Heart left ventricle (tissue), 16 donors: Measurements from ENCODE around the gene TVP23C. TPM values are rescaled to one million over a fixed set of nuclear protein-coding genes. Genes with fewer than 3 reads are reported as not detected.
"Not testable (repeated sequence)": the region's sequence is repeated elsewhere in the genome, so short reads cannot be mapped to it uniquely, and the experiment has no call there.

Experiments used
- ATAC-seq, 4 donors: fragments of 200-7000 bp; cut with Tn5 transposase; one replicate each; pipeline ENCODE4 v1.9.1; 2020 to 2022; ENCODE audit warnings: moderate library complexity in 4 of 4, mild to moderate bottlenecking in 3 of 4, moderate number of reproducible peaks in 1 of 4
- DNase-seq, 5 donors: peaks; one replicate each; pipeline ENCODE4 v3.0.0-alpha.2; 2020
- H3K27ac ChIP-seq, 12 donors: fragments of 200-600 bp; sonication (generic) in 4 of 12; one replicate each; pipeline versions ENCODE4 v1.5.0 to v1.8.0; 2016 to 2022; ENCODE audit warnings: mild to moderate bottlenecking in 2 of 12
- H3K27me3 ChIP-seq, 9 donors: fragments of 200-600 bp; sonication (generic) in 2 of 9; one replicate each; pipeline versions ENCODE4 v1.5.1 to v1.8.0; 2016 to 2022; ENCODE audit warnings: mild to moderate bottlenecking in 3 of 9
- H3K36me3 ChIP-seq, 9 donors: fragments of 200-600 bp; sonication (generic) in 2 of 9; one replicate each; pipeline versions ENCODE4 v1.5.0 to v1.8.0; 2018 to 2022; ENCODE audit warnings: mild to moderate bottlenecking in 2 of 9
- H3K4me1 ChIP-seq, 12 donors: fragments of 200-600 bp; sonication (generic) in 4 of 12; one replicate each; pipeline versions ENCODE4 v1.5.0 to v1.8.0; 2016 to 2022; ENCODE audit warnings: mild to moderate bottlenecking in 3 of 12
- H3K4me3 ChIP-seq, 12 donors: fragments of 200-600 bp; sonication (generic) in 4 of 12; one replicate each; pipeline versions ENCODE4 v1.5.0 to v1.8.0; 2017 to 2022; ENCODE audit warnings: mild to moderate bottlenecking in 9 of 12, moderate library complexity in 4 of 12
- H3K9me3 ChIP-seq, 12 donors: fragments of 200-600 bp; sonication (generic) in 4 of 12; one replicate each; pipeline versions ENCODE4 v1.5.0 to v1.8.0; 2016 to 2022; ENCODE audit warnings: mild to moderate bottlenecking in 1 of 12
- WGBS, 4 donors: extraction: QIAGEN DNeasy Blood & Tissue Kit in 2 of 4; methylation state at CpG; one replicate each; pipeline versions ENCODE4 v1.1.5 to v1.1.7; 2013 to 2018; 5-methylcytosine and 5-hydroxymethylcytosine counted together
- intact Hi-C, 10 donors: fragments of 100-400 bp; cut with DNase I; formaldehyde crosslinking; loops; one replicate each; pipeline versions ENCODE4 v1.11.1 to v1.14.2; 2022
- long read RNA-seq, 3 donors: library from polyadenylated mRNA; unstranded; transcript quantifications; one replicate each; pipeline ENCODE4 v2.0.0, GENCODE V29; 2020 to 2021
- polyA plus RNA-seq, 2 donors: library from polyadenylated mRNA; stranded (reverse); fragments of 200-250 nt; gene quantifications; one replicate each; pipeline ENCODE4 v1.2.3, GENCODE V29; 2013
- total RNA-seq, 9 donors: library from RNA; depleted of rRNA in 2 of 9; stranded (reverse); fragments of >200 nt in 2 of 9; fragmentation: NEBNext Ultra II Directional in 3 of 9; extraction: Animal tissue kit (Norgen Biotek cat#: 25700) in 3 of 9; gene quantifications; one replicate each; pipeline versions ENCODE4 v1.1.0 to v1.2.4, GENCODE V29; 2016 to 2023
- donor health status: ischemic (EF 13 %, LVEDD 7.1; RV severe dilation, severe dysfunction).
- donor health status: healthy with polysubstance abuse.
- donor health status: DM: no; HTN: yes; CAD: no.
- donor health status: DM: no; HTN: no; CAD: no.
- donor health status: ischemic (EF 25% LVEDD 6.9; RV normal size, moderate dysfunction).
- donor health status: ischemic (EF 25% LVEDD 5.7; RV mildly dilated, moderate dysfunction).
- donor health status: healthy.
- donor health status: DM: yes; HTN: yes; CAD: no.
- donor health status: ischemic (EF 35%, LVEDD 5.7; RV mildly dilated, moderate dysfunction).
- donor health status: nonischemic (EF 11% LVEDD 7.7; RV severe dilation, severe dysfunction).
- donor health status: DM: yes; HTN: yes; CAD: no.
- donor health status: PGD.
- donor health status: ischemic (EF 29% LVEDD 5.4; RV normal size, mild dysfunction).
- donor health status: nonischemic (EF 23%, LVEDD 6.1; RV moderate dilation, normal function).

TVP23C gene
- total RNA-seq: 1 to 10 TPM; 1.9 to 8.7 (median 5.8) TPM
- 1 to 10 TPM; 4.5 to 5.2 TPM for polyA plus RNA-seq
- long read RNA-seq, donor 1, partial matches to known transcripts: 0 of 1 reads
- long read RNA-seq, donor 1, other reads (novel, unspliced or antisense): 1 of 1 reads
- long read RNA-seq, donor 2, partial matches to known transcripts: 0 of 5 reads
- long read RNA-seq, donor 2, other reads (novel, unspliced or antisense): 5 of 5 reads
- long read RNA-seq, donor 3, partial matches to known transcripts: 0 of 3 reads
- long read RNA-seq, donor 3, other reads (novel, unspliced or antisense): 3 of 3 reads

GRCh38 chr17:15563375-15563857, at the start of gene TVP23C:
TSS of gene TVP23C (minus strand) at chr17:15563483. CDS start at chr17:15563448, 35 bp downstream.
- 1 to 7% (median 1%) methylated on average over 3 to 46 of the region's 46 CpGs; no CpG with 5 or more reads in 1 of the 4 donors for WGBS, 4 donors
- DNase-seq: peak; percentile 74 to 86 (median 84)
- H3K9me3 ChIP-seq, H3K4me1 ChIP-seq, H3K36me3 ChIP-seq, H3K27me3 ChIP-seq, intact Hi-C loops: not testable (repeated sequence)
- peak within 1 kb of the TSS in 11 of 12 donors; percentile 49 to 84 (median 64) for H3K27ac ChIP-seq
- H3K4me3 ChIP-seq: peak within 1 kb of the TSS; percentile 34 to 93 (median 77)
- peak; percentile 83 to 92 (median 89) for ATAC-seq

GRCh38 chr17:15592960-15593359, 29.7 kb upstream of the TVP23C start:
- intact Hi-C loops, DNase-seq, ATAC-seq, H3K36me3 ChIP-seq, H3K4me1 ChIP-seq, H3K9me3 ChIP-seq, H3K27me3 ChIP-seq, H3K4me3 ChIP-seq, H3K27ac ChIP-seq: not testable (repeated sequence)
- WGBS, 4 donors: 74 to 95% (median 93%) methylated on average over 2 to 8 of the region's 8 CpGs

GRCh38 chr17:15591986-15592385, 28.7 kb upstream of the TVP23C start:
- intact Hi-C loops, DNase-seq, H3K27me3 ChIP-seq, H3K4me1 ChIP-seq, H3K9me3 ChIP-seq, H3K4me3 ChIP-seq, H3K36me3 ChIP-seq, ATAC-seq, H3K27ac ChIP-seq: not testable (repeated sequence)
- 73 to 79% (median 77%) methylated on average over 5 of the region's 5 CpGs for WGBS, 4 donors

GRCh38 chr17:15590844-15591243, 27.6 kb upstream of the TVP23C start:
- H3K4me3 ChIP-seq, H3K27me3 ChIP-seq, intact Hi-C loops, H3K4me1 ChIP-seq, DNase-seq, H3K9me3 ChIP-seq, H3K36me3 ChIP-seq, H3K27ac ChIP-seq: not testable (repeated sequence)
- ATAC-seq: peak in 1 of 4 donors; percentile 22
- 80 to 100% (median 94%) methylated on average over 1 of the region's 1 CpG for WGBS, 4 donors

DNA sequence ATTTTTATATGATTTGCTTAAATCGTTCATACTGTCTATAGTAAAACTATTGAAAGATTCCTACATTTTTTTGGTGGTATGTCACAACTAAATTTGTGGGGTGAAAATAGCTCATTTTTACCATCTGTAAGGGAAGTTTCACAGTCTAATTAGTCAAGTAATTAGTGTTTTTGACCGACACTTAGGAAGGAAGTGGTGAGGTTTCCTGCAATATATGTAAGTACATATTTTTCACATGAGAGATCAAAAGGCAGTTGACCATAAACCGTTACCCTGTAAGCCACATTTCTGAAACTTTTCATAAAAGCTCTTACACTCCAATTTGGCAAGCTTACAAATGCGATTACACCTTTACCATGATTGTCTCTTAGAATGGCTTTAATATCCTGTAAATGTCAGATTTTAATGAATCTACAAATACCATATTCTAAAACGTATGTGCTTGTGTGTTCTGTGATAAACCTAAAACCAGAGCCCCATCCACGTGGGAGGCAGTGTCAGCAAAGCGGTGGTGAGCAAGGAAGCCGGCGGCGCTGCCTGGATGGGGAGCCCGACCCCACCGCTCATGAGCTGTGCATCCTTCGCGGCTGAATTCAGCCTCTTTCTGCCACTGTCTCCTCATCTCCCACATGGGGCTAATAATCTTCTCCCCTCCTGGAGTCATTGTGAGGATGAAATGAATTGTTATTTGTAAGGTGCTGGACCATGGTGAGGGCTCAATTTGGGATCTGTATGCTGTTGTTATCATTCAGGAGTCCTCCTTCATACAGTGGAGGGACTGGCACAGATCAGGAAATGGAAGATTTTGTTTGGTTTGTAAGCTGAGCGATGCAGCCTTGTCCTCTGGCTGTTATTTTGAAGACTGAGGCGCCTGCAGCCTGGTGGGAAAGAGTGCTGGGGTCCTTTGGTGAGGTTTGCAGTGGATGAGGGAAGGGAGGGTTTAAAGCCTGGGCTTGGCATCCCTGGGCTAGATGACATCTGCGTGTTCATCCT, 26.6 kb upstream of the TVP23C start:
- H3K36me3 ChIP-seq, ATAC-seq, H3K9me3 ChIP-seq, H3K27ac ChIP-seq, DNase-seq, intact Hi-C loops, H3K4me3 ChIP-seq, H3K4me1 ChIP-seq, H3K27me3 ChIP-seq: not testable (repeated sequence)
- 65 to 79% (median 70%) methylated on average over 10 to 13 of the region's 17 CpGs for WGBS, 4 donors

- DNase-seq, intact Hi-C loops, H3K4me3 ChIP-seq, H3K27ac ChIP-seq, H3K36me3 ChIP-seq, H3K27me3 ChIP-seq, H3K4me1 ChIP-seq, H3K9me3 ChIP-seq, ATAC-seq: not testable (repeated sequence)
- 89 to 96% (median 92%) methylated on average over 8 of the region's 8 CpGs for WGBS, 4 donors
Measured at GRCh38 chr17:15588017-15588416, 24.7 kb upstream of the TVP23C start.

DNA sequence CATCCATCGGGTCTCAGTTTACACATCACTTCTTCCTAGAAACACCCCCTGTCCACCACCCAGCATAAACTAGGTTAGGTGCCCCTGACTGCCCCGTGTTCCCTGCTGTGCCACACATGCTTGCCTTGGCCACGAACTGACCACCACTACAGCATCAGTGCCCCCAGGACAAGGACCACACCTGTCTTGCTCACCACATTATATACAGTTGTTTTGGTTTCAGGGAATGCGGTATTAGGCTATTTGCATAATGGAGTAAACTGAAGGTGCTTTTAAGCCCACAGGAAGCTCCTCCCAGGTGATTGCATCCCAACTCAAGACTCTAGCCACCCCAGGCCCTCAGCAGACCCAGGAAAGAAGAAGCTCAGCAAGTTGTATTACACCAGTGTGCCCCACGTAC, 20.0 kb upstream of the TVP23C start:
- H3K36me3 ChIP-seq, DNase-seq, H3K27me3 ChIP-seq, intact Hi-C loops, H3K4me1 ChIP-seq, H3K27ac ChIP-seq, ATAC-seq, H3K9me3 ChIP-seq, H3K4me3 ChIP-seq: not testable (repeated sequence)
- WGBS, 4 donors: 58 to 81% (median 79%) methylated on average over 2 to 3 of the region's 5 CpGs

DNA sequence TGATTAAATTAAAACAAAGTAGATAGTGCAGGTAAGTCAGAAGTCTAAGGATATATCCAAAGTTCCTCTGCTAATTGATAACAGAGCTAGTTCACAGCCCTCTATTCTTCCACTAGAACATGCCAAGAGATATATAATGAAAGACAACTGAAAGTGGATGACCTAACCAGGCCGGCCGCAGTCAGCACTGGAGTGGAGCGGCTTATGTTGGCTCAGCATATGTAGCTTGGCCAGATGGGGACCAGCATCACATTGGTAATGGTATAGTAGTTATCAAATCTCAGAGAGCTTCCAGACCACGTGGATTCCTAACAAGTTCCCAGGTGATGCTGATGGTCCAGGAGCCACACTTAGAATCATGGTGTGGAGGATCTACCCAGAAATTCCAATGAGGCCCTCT, 18.2 kb upstream of the TVP23C start:
- intact Hi-C loops, DNase-seq, ATAC-seq, H3K9me3 ChIP-seq, H3K27ac ChIP-seq, H3K27me3 ChIP-seq, H3K36me3 ChIP-seq, H3K4me1 ChIP-seq, H3K4me3 ChIP-seq: not testable (repeated sequence)
- WGBS, 4 donors: 76 to 92% (median 87%) methylated on average over 4 of the region's 4 CpGs

DNA sequence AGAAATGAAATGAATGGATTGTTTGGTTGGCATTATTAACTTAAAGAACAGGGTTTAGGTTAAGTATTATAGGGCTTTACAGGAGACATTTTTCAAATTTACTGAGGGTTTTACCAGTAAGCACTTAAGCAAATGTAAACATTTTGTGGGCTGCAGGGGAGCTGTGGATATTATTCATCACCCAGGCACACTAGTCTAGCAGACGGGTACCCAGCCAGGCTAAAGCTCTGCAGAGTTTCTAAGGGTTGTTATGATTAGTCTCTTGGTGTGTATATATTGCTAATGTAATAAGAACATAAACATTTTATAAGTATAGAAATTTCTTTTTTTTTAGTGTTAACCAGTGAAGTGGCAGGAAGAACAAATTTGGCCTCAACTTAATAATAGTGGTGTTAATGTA, 13.6 kb upstream of the TVP23C start:
- H3K4me1 ChIP-seq, intact Hi-C loops, DNase-seq, H3K9me3 ChIP-seq, H3K27me3 ChIP-seq, H3K27ac ChIP-seq, H3K36me3 ChIP-seq, ATAC-seq, H3K4me3 ChIP-seq: not testable (repeated sequence)
- 100% methylated on average over 1 of the region's 1 CpG; no CpG with 5 or more reads in 3 of the 4 donors for WGBS, 4 donors

GRCh38 chr17:15574660-15575059, 11.4 kb upstream of the TVP23C start:
- H3K27me3 ChIP-seq, DNase-seq, H3K4me1 ChIP-seq, H3K27ac ChIP-seq, H3K4me3 ChIP-seq, intact Hi-C loops, H3K9me3 ChIP-seq, H3K36me3 ChIP-seq: not testable (repeated sequence)
- 60 to 76% (median 63%) methylated on average over 1 to 2 of the region's 5 CpGs for WGBS, 4 donors
- ATAC-seq: peak; percentile 28 to 76 (median 50)
